HCT116 (cell line): ENCODE results near the gene MORN1. TPM values are rescaled to one million over a fixed set of nuclear protein-coding genes. Genes with fewer than 3 reads are reported as not detected.

Experiments
- EGR1 ChIP-seq: IDR thresholded peaks from 2 replicates; pipeline ENCODE4 v1.6.1; 2012; ENCODE audit warnings: low read depth
- ELF1 ChIP-seq: IDR thresholded peaks from 2 replicates; pipeline ENCODE4 v1.6.1; 2012; ENCODE audit warnings: low read depth, borderline replicate concordance
- EZH2 ChIP-seq: fragments of 200-600 bp; sonication (generic); IDR thresholded peaks from 2 replicates; pipeline ENCODE4 v1.6.1; 2017; ENCODE audit warnings: antibody characterized with exemption, mixed run types
- EZH2phosphoT487 ChIP-seq: fragments of 200-600 bp; IDR thresholded peaks from 2 replicates; pipeline ENCODE4 v1.6.1; 2018; ENCODE audit warnings: antibody characterized with exemption, borderline replicate concordance
- FOSL1 ChIP-seq: IDR thresholded peaks from 2 replicates; pipeline ENCODE4 v1.6.1; 2012; ENCODE audit warnings: low read depth
- POLR2AphosphoS5 ChIP-seq: IDR thresholded peaks from 2 replicates; pipeline ENCODE4 v1.6.1; 2011; ENCODE audit warnings: mild to moderate bottlenecking, low read depth, low read length, moderate library complexity
- SRF ChIP-seq: IDR thresholded peaks from 2 replicates; pipeline ENCODE4 v1.6.1; 2012; ENCODE audit warnings: low read depth
- TCF7L2 ChIP-seq: IDR thresholded peaks from 2 replicates; pipeline ENCODE4 v1.7.0; 2011; ENCODE audit warnings: borderline replicate concordance, inconsistent platforms; ENCODE audit not compliant: insufficient read depth, insufficient read length; ENCODE audit errors: extremely low read depth
- YY1 ChIP-seq: IDR thresholded peaks from 2 replicates; pipeline ENCODE4 v1.6.1; 2011; ENCODE audit warnings: low read length, low read depth, moderate library complexity, mild to moderate bottlenecking; ENCODE audit not compliant: insufficient replicate concordance; ENCODE audit errors: extremely low read depth
- ZFX ChIP-seq: fragments of 450-650 bp; IDR thresholded peaks from 2 replicates; pipeline ENCODE4 v1.6.1; 2017
- total RNA-seq: library from RNA; stranded (reverse); gene quantifications from one replicate; pipeline ENCODE4 v1.2.1, GENCODE V29; 2021; ENCODE audit not compliant: unreplicated experiment
- TF ChIP-seq, protein P1 (sequence below): IDR thresholded peaks from 2 replicates; pipeline ENCODE4 v1.6.1; 2011; ENCODE audit warnings: mild to moderate bottlenecking, low read length, moderate library complexity; ENCODE audit not compliant: insufficient replicate concordance; ENCODE audit errors: extremely low read depth
- TF ChIP-seq, protein P2 (sequence below): IDR thresholded peaks from 2 replicates; pipeline ENCODE4 v1.6.1; 2012
- TF ChIP-seq, protein P3 (sequence below): IDR thresholded peaks from 2 replicates; pipeline ENCODE4 v1.6.1; 2012

The MORN1 gene
- total RNA-seq, 1 experiment from 2014 or later: 21.4 TPM

DNA sequence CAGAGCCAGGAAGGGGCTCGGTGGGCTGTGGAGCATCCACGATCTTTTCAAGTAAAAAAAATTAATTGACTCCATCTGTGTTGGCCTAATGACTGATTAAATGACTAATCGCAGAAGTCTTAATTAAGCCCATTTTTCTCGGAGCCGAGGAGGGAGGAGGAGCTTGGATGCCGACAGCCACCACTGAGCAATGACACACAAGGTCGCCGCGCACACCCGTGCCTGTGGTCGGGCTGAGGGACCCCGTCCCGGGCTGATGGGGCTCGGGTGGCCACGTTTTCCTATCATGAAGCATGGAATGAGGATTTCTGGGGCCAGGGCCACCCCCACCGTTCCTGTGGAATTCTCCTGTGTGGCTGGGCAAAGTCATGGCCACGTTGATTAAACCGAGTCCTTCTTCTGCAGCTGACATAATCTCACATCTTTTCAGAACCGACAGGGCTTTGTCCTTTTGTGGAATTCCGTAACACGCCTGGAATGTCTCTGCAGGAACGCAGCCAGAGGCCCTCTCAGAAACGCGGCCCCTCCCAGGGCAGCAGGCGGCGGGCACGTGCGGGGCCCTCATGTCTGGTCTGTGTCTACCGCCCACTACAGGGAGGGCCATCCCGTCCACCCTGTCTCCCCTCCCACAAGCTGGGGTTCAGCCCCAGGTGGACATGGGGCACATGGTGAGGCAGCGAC, 60.7 kb downstream of the MORN1 start (continued):
- TF ChIP-seq, protein P1, sequence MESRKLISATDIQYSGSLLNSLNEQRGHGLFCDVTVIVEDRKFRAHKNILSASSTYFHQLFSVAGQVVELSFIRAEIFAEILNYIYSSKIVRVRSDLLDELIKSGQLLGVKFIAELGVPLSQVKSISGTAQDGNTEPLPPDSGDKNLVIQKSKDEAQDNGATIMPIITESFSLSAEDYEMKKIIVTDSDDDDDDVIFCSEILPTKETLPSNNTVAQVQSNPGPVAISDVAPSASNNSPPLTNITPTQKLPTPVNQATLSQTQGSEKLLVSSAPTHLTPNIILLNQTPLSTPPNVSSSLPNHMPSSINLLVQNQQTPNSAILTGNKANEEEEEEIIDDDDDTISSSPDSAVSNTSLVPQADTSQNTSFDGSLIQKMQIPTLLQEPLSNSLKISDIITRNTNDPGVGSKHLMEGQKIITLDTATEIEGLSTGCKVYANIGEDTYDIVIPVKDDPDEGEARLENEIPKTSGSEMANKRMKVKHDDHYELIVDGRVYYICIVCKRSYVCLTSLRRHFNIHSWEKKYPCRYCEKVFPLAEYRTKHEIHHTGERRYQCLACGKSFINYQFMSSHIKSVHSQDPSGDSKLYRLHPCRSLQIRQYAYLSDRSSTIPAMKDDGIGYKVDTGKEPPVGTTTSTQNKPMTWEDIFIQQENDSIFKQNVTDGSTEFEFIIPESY: no peak
- no peak for TF ChIP-seq POLR2AphosphoS5
- no peak for TF ChIP-seq EGR1
- TF ChIP-seq TCF7L2: no peak
- TF ChIP-seq EZH2: no peak
- TF ChIP-seq ZFX: no peak
- no peak for TF ChIP-seq ELF1
- no peak for TF ChIP-seq EZH2phosphoT487
- TF ChIP-seq, protein P2, sequence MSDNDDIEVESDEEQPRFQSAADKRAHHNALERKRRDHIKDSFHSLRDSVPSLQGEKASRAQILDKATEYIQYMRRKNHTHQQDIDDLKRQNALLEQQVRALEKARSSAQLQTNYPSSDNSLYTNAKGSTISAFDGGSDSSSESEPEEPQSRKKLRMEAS: no peak
- TF ChIP-seq YY1: no peak
- no peak for TF ChIP-seq FOSL1
- TF ChIP-seq, protein P3, sequence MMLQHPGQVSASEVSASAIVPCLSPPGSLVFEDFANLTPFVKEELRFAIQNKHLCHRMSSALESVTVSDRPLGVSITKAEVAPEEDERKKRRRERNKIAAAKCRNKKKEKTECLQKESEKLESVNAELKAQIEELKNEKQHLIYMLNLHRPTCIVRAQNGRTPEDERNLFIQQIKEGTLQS: no peak
- TF ChIP-seq SRF: no peak
